ENCODE measurements around the gene SPI1.
A peak's percentile ranks its signal among the peaks of the same experiment; 100 is the strongest.

SPI1 gene

DNA sequence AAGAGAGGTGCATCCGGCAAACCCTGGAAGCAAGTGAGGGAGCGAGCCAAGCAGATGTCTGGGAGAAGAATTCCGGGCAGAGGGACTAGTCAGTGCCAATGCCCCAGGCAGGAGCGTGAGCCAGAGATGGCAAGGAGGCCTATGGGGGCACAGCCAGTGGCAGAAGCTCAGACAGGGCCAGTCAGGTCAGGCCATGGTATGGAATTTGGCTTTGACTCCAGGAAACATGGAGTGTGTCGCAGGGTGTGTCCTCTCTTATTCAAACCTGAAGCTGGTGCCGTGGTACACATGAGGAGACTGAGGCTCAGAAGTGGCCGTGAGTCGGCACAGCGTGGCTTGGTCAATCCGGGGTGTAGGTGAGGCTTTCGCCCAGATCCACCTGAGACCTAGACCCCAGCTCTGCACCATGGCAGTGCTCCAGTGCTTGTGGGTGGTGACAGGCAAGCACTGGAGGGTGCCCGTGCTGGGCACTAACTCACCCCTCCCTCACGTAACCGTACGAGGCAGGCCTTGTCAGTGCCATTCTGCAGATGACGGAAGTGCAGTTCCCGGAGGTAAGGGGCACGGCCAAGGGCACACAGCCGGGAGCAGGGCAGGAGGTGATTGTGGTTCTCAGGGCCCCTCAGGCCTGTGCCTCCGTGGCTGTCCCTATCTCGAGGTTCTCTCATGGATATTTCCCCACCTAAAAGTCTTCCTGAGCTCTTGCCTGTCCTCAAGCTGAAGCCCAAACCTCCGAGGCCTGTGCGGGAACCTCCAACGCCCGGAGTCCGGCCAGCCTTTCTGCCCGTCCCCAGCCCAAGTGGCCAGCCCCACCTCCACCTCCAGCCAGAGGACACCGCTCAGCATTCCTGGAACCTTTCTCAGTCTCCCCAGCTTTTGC, 10.6 kb upstream of the SPI1 start:
- DNase-seq (ENCODE audit: low read depth), result no peak

DNA sequence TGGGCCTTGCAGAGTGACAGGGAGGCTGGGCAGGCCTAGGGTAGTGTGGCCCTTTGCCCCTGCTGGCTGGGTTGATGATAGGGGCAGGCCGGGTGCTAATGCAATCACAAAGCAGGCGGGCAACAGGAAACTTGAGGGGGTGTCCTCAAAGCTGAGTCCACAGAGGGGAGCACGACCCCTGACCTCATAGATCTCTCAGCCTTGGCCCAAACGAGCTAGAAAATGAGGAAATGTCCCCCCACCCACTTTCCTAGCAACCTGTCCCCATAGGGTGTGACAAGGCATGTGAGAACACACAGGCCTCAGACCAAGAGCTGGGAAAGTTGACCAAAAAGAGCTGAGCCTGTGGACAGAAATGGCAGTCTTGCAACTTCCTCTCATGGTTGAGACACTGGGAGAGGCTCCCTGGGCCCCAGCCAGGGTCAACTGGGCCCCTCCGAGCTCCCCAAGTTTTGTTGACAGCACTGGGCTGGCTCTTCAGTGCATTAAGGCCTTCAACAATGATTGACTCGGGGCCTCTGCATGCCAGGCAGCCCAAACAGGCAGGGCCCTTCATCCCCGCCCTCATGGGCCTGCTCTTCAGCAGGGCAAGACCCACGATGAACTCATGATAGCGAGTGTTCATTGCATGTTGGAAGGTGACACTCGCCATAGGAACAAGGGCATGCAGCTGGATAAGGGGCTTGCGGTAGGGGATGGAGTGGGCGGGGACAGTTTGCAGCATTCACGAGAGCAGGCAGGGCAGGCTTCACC, 9.8 kb upstream of the SPI1 start:
- no peak for DNase-seq (ENCODE audit: low read depth)

DNA sequence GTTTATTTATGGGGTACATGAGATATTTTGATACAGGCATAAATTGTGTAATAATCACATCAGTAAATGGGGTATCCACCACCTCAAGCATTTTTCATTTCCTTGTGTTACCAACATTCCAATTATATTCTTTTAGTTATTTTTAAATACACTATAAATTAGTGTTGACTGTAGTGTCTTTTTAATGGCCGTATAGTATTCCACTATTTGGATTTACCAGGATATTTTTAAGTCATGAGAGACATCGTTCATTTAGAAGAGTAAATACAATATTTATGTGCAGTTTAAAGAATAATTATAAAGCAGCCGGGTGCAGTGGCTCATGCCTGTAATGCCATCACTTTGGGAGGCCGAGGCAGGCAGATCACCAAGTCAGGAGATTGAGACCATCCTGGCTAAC, 6.2 kb upstream of the SPI1 start:
- no peak for DNase-seq (ENCODE audit: low read depth)

DNA sequence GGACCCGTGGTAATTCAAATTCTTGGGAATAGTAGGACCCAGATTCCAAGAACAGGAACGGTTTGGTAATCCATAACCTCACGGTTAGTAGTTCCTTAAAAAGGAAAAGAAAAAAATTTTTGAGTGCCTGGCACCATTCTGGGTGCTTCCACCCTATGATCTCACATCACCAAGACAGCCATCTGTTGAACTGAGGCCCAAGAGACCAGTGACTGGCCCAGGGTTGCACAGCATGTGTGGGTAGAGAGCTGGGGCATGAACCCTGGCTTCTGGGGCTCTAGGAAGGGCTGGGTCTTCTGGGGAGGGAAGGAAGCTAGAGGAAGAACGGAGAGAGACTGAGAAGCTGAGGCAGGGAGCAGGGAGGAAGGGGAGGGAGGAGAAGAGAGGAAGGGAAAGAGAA, 4.7 kb upstream of the SPI1 start:
- DNase-seq (ENCODE audit: low read depth), result no peak

DNA sequence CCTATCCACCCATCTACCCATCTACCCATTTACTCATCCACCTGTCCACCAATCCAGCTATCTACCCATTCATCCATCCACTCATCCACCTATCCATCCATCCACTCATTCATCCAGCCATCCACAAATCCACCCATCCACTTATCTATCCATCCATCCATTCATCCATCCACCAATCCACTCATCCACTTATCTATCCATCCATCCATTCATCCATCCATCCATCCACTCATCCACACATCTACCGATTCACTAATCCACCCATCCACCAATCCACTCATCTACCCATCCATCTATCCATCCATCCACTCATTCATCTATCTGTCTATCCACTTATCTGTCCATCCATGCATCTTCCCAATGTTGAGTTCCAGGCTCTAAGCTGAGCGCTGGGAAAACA, 1.7 kb upstream of the SPI1 start:
- no peak for DNase-seq (ENCODE audit: low read depth)

DNA sequence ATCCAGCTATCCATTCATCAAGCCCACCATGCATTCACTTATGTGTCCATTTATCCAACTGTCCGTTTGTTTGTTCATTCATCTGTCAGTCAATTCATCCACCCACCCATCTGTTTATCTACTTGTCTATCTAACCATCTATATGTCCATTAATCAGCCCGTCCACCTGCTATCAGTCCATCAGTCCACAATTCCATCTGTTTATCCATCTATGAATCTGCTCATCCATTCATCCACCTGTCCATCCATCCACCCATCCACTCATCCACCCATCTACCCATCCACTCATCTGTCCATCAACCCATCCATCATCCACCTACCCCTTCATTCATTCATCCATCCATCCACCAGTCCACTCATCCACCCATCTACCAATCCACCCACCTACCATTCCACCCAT, 970 bp upstream of the SPI1 start:
- DNase-seq (ENCODE audit: low read depth), result no peak

DNA sequence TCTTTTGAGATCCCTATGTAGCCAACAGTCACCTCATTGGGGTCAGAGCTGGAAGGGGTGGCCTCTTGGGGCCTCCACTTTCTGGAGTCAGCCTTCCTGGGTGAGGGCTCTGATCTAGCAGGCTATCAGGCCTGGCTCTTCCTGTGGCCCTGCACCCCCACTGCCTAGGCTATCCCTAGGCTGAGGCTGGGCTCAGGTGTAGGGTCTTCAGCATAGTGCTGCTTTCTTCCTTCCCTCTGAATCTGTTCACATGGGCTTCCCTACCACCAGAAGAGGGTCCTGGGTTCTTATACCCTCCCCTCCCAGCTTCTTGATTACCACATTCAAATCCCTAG, 456 bp upstream of the SPI1 start:
- no peak for DNase-seq (ENCODE audit: low read depth)

DNA sequence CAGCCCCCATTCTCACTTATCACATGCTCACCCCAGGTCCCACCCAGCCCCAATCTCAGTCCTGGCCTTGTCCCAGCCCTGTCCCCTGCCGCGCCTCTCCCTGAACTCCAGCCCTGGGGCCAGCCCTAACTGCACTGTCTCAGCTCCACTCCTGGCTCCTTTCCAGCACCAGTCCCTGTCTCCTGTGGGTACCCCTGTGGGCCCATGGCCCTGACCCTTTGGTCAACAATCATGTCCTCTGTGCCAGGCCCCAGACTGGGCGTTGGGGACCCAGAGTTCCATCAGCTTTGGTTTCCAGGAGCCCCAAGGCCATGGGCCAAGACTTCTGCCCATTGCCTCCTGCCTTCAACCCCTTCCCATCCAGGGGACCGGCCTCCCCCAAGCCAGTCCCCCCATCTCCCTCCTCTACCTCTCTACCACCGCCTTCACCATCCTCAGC, 757 bp downstream of the SPI1 start:
- no peak for DNase-seq (ENCODE audit: low read depth)

DNA sequence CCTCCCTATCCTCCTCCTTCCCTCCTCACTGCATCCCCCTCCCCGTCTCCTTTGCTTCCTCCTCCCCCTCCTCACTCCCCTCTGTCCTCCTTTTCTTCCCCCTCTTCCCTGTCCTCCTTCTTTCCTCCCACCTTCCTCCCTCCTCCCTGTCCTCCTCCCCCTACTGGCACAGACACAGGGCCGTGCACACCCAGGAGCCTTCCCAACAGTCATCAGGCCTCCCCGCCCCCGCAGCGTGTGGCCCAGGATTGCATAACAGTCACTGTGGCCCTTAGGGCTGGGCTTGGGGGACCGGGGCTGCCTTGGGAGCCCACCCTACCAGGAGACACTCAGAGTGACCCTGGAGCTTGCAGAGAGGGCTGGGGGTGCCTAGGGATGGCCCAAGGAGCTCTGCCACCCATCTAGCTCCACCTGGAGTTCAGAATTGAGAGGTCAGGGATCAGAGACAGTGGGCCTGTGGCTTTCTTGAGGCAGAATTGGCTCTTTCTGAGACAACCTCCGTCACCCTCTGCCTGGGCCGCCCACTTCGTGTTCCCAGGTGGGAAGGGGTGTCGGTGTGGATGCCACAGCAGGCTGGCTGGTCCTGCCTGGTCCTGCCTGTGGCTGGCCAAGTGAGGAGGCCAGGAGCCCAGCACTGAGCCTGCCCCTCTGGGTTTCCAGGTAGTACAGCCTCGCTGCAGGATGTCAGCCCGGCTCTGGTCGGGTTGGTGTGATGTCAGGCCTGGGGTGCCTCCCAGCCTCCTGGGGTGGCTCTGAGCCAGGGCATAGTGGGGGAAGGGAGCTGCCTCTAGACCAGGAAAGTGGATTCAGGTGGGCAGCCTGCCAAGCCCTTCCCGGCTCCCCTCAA, 1.6 kb downstream of the SPI1 start:
- DNase-seq (ENCODE audit: low read depth), result no peak

DNA sequence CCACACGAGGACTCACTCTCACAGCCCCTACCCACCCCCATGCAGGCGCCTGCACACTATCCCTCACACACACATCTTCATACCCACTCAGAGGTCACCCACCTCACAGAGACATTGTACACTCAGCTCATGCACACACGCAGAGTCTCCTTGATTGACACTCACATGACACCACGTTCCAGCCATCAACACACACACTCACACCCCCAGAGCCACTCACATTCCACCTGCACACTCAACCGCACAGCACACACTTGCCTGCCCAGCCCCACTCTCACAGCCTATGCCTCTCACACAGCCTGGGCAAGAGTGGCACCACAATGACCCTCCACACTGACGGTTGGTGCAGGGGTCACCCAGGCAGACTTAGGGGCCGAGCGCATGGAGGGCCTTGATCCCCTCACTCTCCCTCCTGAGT, 2.2 kb downstream of the SPI1 start:
- DNase-seq (ENCODE audit: low read depth), result no peak

DNA sequence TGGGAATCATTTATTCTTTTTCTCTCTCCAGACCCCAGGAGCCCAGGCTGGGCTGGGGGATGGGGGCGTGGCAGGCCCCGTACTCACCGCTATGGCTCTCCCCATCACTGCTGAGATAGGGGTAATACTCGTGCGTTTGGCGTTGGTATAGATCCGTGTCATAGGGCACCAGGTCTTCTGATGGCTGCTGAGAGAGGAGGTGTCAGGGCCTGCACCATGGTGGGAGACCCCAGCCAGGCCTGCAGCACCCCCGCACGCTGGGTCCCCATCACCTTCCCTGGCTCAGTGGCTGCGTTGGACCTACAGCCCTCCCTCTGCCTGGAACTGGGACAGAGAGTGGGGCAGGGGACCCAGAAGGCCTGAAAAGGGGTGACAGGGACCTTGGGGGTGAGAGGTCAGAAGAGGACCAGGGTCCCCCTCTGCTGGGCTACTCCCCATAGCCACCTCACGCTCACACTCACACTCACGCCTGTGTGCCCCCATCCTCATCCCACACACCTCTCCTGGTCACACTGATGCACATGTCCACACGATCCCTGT, 2.7 kb downstream of the SPI1 start:
- no peak for DNase-seq (ENCODE audit: low read depth)

DNA sequence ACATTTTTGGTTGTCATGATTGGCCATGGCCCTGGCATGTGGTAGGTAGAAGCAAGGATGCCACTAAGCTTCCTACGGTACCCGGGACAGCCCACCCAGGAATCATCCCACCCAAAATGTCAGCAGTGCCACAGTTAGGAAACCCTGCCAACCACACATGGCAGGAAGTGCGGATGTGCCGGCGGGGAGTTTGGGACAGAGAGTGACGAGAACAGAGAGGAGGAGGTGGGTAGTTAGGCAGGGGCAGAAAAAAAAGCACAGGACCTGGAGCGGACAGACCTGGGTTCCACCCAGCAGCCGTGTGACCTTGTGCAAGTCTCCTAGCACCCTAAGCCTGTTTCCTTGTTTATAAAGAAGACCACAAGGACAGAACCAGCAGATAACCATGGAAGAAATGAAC, 3.3 kb downstream of the SPI1 start:
- DNase-seq (ENCODE audit: low read depth), result no peak

DNA sequence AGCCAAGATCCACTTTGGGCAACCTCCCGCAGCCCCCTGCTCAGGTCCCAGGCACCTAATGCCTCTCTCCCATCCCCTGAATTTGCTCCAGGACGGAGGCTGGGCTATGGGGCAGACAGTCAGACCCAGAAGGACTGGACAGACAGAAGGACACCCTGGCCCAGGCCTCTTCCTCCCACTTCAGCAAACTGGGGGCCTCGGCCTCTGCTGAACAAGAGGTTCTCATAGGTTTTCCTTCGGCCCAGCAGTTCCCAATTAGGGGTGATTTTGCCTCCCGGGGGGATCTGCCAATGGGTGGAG, 3.7 kb downstream of the SPI1 start:
- DNase-seq (ENCODE audit: low read depth), result no peak

DNA sequence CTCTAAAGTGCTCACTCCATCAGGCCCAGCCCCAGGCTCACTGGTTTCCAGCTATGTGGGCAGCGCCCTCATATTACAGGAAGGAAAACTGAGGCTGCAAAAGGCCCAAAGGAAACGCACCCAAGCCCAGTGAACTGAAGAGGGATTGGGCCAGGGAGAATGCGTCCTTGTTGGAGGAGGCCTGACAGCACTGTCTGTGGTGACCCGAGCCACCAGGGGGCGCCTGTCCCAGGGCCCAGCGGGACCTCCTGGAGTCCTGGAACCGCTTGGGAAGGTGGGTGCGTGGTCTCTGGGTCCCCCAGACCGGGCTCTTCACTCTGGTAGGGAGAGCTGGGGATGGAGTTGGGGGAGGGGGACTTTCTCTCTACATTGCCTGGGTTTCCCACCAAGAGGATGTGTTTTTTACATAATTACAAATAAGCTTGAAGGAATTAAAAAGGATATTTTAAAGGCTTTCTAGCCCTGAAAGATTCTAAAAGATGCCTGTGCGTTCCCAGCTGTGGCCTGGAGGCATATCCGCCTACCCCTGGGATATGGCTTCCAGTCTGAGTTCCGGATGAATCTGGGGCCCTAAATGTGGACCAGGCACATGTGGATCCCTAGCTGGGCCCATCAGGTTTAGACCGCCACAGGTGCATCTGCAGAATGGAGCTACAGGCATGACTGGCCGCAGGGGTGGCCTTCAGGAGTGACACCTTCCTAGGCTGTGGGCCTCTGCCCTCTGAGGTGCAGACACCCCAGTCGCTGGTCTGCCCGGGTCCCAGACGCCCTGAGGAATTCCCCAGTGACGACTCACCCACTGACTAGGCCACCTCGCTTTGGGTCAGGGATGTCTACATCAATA, 4.2 kb downstream of the SPI1 start:
- DNase-seq (ENCODE audit: low read depth), result peak; percentile 51

DNA sequence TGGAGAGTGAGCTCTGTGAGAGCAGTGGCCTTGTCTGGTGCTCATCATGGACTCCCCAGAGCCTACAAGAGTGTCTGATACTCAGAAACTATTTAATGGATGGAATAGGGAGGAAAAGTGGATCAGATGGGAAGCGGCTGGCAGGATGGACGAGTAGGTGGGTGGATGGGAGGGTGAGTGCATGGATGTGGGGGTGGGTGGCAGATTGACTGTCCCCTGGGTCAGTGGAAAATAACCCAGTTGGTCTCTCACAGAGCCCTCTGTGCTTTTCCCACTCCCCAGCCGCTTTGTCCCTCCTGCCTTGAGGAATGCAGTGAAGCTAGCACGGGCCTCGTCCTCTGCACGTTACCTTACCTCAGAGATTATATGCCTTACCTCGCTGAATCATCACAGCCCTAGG, 5.9 kb downstream of the SPI1 start:
- no peak for DNase-seq (ENCODE audit: low read depth)

DNA sequence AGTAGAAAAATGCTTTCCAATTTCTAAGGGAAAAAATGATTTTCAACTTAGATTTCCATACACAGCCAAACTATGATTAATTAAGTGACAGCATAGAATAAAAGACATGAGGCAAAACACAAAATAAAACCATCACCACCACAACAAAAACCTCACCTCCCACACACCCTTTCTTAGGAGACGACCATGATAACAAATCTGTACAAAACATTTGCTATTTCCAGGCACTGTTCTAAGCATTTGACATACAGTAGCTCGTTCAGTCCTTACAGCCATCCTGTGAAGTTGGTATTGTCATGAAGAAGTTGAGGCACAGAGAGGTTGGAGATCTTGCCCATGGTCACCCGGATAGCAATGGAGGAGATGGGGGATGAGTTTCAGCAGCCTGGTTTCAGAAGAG, 8.7 kb downstream of the SPI1 start:
- DNase-seq (ENCODE audit: low read depth), result no peak

DNA sequence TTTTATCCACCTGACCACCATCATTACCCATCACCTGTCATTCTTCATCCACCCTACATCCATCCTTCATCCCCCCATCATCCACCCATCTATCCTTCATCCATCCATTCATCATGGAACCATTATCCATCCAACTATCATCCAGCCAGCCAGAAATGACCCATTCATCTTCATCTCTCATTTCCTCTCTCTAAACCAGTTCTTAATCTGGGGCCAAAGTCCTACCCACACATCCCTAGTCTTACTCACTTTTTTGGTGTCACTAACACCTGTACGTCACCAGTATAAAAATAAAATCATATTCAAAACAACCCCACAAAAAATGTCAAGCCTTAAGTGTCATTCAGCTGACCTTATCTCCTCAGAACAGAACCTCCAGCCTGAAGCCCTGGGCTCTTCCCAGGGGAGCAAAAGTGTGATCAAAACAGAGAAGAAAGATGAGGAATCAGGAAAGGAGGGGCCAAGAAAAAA, 12.3 kb downstream of the SPI1 start:
- DNase-seq (ENCODE audit: low read depth), result no peak

DNA sequence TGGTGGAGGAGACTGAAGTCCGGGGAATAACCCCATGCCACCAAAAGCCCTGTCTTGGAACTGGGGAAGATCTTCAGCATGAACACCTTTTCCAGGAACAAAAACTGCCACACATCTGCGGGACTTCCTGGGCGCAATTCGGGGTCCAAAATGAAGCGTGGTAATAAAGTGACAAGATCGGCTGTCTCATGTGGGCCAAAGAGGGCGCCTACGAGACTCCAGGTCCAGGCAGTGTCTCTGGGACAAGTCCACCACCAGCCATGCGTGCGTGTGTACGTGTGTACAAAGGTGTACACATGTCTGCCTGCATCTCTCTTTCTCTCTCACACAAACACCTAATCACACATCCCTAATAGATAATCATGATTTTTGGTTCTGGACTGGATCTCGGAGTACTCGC, 16.9 kb downstream of the SPI1 start:
- no peak for DNase-seq (ENCODE audit: low read depth)

DNA sequence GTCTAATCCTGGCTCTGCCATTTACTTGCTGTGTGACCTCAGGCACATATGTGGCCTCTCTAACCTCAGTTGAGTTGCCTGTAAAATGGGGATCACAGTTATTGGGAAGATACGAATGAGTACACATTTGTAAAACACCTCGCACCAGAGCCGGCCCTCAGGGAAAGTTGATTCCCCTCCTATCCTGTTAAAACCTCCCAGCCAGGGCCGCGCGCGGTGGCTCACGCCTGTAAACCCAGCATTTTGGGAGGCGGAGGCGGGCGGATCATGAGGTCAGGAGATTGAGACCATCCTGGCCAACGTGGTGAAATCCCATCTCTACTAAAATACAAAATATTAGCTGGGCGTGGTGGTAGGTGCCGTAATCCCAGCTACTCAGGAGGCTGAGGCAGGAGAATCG, 18.0 kb downstream of the SPI1 start:
- no peak for DNase-seq (ENCODE audit: low read depth)

DNA sequence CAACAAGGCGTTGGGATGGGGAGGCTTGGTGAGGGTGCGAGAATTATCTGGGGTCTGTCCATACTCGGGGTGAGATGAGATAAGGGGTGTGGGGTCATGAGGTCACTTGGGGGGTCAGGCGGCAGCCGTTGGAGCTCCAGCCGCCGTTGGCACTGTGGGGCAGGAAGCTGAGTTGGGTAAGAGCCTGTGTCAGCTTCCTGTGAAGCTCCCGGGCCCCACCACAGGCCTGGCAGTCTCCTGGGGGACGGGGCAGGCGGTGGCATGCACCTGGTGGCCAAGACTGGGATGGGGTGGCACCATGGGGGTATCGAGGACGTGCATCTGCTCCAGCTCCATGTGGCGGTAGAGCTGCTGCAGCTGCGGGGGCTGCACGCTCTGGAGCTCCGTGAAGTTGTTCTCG, 18.8 kb downstream of the SPI1 start:
- no peak for DNase-seq (ENCODE audit: low read depth)

DNA sequence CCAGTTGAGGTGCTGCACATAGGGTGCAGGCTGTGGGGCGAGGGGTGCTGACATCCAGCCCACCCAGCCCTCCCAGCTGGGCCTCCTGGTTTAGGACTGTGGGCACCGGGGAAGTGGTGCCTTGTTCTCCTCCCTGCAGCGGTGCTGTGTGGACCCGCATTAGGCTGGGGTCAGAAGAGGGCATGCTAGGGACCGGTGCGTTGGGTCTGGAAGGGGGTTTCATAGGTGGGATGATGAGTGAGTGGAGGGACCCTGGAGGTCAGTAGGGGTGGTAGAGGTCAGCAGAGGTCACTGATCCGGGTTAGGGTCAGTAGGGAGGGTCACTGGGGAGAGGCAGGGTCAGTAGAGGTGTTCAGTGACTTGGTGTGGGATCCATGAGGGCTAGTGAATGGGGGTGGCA, 19.2 kb downstream of the SPI1 start:
- no peak for DNase-seq (ENCODE audit: low read depth)

DNA sequence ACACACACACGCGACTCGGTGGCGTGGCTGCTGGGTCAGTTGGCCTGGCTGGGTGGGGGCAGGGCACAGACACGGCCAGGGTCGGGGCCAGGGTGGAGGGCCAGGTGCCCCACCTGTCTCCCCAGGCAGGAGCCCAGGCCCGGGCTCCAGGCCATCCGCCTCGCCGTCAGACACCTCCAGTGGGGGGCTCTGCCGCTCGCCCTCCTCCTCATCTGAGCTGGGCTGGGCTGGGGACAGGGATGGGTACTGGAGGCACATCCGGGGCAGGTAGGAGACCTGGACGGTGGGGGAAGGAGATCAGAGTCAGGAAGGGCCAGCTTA, 19.7 kb downstream of the SPI1 start:
- DNase-seq (ENCODE audit: low read depth), result no peak
